HG03280 (cell line): ENCODE data around the gene TBC1D10A.

Experiments used
- ATAC-seq: cut with Tn5 transposase; IDR thresholded peaks from one replicate; pipeline ENCODE4 v1.9.1; 2021; ENCODE audit warnings: mild to moderate bottlenecking, moderate library complexity; ENCODE audit not compliant: unreplicated experiment

Gene TBC1D10A

DNA sequence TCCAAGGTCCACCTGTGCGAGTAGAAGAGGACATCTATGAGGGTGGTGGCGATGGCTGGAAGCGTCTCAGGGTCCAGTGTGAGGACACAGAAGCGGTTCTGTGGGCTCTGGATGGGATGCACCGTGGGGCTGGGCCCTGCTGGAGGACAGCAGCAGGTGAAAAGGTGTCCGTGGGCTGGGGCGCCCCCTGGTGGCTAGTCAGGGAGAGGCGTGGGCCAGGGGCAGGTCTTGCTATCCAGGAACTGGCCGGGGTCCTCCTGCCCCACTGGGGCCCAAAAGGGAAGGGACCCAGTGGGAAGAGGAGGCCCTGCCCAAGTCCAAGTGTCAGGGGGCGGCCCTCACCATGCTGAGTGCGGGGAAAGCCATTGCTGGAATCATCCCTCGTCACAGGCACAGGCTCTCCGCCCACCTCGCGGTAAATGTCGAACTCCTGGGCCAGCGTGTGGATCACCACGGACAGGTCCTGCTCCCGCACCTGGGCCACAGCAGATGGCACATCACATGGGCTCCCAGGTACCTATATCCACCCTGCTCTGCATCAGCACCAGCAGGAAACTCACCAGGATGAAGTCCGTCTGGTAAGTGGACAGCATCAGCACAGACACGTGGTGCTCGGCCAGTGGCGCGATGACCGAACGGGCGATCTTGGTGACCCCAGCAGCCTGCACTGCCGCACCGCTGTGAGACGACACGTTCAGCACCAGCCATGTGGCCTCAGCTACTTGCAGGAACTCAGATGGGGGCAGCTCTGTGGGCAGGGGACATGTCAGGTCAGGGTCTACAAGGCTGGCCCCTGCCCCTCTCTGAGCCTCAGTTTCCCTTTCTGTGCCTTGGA lies 39.7 kb downstream of the TBC1D10A start:
- no peak for ATAC-seq

DNA sequence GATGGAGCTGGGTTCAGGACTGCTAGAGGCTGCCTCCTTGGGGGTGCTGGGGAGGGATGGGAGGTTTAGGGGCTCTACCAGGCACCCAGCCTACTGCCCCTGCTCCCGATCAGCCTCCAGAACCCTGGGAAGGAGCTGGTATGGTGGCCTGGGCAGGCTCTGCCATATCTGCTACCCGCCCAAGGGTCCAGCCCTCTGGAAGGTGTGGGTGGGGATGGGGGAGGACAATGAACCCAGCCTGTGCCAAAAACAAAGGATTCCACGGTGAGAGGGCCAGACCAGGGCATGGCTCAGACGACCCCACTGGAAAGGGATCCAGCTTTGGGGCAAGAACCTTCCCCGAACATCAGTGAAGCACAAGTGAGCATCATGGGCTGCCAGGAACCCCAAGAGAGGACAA lies 40.4 kb downstream of the TBC1D10A start:
- no peak for ATAC-seq

DNA sequence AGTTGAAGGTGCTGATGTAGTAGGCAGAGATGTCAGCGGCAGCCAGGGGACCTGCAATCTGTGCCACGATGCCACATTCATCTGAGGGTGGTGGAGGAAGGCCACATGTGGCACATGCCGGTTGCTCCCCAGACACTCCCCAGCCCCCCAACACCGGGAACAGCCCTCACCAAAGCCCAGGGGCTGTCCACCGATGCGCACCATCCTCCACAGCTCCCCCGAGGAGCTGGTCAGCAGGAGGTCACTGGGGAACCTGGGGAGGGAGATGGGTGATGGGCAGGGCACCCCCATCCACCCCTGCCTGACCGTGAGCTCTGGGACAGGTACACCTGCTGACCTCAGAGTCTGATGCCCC lies 40.9 kb downstream of the TBC1D10A start:
- no peak for ATAC-seq

DNA sequence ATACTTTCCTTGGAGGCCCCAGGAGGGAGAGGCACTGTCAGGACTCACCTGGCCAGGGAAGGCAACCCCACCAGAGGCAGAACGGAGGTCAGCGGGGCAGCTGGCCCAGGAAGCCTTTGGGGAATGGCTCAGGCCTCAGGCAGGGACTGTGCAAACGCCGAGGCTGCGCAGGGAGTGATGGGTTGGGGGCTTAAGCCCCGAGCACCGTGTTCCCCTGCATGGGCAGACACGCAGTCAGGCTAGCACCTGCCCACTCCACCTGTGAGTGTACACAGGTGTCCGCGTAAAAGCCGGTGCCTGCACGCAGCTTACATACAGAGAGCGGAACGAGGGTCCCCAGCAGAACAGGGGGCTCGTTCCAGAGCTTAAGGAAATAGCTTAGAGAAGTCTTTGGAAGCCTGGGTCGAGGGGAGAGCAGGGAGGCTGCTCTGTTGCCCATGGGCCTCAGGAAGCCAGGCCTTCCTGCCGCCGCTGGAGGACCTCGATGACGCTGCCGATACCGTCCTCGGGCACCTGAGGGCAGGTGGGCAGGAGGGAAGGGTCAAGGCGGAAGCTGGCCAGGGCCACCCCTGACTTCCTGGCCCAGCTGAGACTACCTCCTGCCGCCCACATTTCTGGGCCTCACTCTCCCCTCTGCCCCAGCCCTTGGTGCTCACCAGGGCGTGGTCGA lies 41.4 kb downstream of the TBC1D10A start:
- ATAC-seq, result no peak

DNA sequence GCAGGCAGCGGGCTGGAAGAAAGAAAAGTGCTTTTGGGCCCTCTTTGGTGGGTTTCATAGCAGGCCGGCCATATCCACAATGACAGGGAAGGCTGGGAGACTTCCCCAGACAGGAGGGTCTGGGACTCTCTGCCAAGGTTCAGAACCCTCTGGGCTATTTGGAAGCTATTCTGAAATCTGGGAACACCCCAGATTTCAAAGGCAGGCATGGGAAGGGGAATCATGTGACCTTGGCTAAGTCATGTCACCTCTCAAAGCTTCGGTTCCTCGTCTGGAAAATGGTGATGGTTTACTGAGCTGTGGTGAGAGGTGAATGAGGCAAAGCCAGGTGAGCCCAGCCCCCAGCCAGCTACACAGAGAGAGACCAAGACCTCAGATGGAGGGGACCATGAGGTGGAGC lies 42.1 kb downstream of the TBC1D10A start:
- no peak for ATAC-seq

DNA sequence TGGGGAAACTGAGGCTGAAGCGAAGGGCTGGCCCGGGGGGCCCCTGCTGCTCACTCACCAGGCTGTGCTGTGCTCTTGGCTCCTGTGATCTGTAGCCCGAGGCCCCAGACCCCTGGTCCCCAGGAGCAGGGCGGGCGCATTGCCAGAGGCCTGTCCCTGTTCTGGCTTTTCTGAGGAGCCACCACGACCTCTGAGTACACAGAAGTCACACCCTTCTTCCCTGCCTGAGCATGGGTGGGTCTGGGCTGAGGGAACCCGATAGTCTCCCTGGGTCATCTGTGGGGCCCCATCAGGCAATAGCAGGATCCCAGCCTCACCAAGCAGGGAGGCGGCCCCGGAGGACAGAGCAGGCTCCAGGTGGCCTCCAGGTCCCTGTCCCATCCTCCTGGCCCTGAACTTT lies 42.6 kb downstream of the TBC1D10A start:
- ATAC-seq, result no peak

DNA sequence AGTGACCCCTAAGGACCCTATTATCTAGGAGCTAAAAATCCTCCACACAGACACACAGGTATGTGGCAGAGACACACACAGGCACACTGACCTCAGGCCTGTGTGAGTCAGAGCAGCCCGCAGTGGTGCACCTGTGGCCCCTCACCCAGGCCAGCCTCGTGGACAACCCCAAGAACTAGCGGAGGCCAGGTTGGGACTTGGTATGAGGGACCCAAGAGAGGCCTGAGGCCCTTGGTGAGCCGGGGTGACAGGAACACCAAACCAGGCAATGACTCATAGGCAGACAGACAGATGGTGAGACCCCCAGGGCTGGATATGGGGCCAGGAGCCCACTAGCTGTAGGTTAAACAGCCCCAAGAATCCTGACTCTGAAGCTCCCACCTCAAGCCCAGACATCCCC lies 43.4 kb downstream of the TBC1D10A start:
- no peak for ATAC-seq

DNA sequence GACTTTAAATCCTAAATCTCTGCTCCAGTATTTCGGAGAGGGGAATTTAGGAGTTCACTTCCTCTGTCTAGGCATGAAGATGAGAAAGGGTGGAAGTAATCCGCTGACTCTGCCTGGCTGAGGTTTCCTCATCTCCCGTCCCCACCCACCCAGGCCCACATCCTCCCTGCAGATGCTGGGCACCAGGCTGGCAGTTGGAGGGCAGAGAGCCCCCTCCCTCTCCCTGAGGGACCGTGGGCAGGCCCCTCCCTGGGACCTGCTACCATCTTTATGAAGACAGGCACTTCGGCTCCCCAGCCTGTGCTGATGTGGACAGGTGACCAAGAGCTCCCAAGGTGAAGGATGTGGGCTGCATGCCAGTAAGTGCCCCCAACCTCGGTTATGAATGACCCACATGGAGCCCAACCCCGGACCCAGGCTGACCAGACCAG lies 44.1 kb downstream of the TBC1D10A start:
- ATAC-seq, result no peak

DNA sequence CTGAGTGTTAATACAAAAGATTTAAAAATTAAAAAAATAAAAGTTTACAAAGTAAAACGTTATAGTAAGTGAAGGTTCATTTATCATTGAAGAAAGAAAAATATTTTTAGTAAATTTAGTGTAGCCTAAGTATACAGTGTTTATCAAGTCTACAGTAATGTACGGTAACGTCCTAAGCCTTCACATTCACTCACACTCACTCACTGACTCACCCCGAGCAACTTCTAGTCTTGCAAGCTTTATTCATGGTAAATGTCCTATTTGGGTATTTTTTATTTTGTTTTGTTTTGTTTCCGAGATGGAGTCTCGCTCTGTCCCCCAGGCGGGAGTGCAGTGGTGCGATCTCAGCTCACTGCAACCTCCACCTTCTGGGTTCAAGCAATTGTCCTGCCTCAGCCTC lies 46.2 kb downstream of the TBC1D10A start:
- ATAC-seq, result no peak

DNA sequence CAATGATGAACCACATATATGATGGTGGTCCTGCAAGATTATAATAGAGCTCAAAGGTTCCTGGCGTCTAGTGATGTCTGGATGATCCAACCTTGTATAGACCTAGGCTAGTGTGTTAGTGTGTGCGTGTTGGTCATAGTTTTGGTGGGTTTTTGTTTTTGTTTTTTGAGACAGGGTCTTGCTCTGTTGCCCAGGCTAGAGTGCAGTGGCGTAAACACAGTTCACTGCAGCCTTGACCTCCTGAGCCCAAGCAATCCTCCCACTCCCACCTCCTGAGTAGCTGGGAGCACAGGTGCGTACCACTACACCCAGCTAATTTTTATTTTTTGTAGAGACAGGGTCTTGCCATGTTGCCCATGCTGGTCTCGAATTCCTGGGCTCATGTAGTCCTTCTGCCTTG lies 46.8 kb downstream of the TBC1D10A start:
- ATAC-seq, result no peak

DNA sequence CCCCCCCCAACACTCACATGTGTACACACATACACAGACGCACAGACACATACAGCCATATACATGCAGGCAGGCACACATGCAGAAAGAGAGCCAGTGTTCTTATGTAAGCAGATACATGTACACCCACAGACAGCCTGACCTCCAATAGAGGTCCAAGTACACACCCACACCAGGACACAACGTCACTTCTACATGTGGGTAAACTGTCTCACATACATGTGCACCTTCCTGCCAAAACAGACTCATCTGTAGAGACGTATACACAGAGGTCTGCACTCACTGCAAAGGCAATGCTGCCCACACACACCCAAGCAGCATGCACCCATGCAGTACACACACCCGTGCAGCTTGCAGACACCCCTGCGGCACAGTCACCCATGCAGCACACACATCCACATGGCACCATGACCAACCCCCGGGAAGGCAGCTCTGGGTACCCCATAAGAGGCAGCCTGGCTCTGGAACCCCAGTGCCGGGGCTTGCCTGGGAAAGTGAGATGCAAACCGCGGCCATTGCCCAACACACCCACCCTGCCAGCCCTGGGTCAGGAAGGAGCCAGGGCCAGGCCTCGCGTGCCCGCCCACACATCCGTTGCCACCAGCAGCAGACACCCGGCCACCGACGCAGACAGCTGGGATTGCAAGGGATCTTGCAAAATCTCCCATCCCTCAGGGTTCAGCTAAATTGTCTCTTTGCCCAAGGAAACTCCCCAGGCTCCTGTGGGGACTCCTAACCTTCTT lies 47.5 kb downstream of the TBC1D10A start:
- ATAC-seq, result no peak

DNA sequence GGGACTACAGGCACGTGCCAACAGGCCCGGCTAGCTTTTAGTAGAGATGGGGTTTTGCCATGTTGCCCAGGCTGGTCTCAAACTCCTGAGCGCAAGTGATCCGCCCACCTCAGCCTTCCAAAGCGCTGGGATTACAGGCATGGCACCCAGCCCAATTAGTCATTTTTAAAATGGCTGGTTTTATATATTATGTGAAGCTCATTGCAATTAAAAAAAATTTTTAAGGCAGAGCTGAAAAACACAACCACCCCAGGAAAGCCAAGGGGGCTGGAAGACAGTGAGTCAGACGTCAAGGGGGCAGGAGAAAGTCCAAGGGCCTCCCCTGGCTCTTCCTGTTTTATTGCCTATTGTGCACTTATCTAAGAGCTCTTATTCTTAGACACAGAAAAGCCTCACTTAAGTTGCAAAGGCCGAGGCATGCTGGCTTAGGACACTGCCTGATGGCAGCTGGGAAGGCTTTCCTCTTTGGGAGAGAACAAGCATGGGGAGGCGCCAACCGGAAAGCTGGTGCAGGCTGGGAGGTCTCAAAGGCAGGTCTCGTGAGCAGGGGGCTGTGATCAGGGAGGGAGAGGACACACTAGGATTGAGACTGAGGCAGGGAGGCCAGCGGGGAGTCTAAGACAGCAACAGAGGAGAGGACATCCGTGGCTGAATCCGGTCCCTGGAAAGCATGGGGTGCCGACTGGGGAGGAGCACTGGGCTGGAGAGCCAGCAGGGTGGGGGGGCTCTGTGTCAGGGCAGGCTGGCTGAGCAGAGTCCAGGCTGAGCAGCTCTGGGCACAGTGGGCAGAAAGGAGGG lies 49.0 kb downstream of the TBC1D10A start:
- no peak for ATAC-seq

DNA sequence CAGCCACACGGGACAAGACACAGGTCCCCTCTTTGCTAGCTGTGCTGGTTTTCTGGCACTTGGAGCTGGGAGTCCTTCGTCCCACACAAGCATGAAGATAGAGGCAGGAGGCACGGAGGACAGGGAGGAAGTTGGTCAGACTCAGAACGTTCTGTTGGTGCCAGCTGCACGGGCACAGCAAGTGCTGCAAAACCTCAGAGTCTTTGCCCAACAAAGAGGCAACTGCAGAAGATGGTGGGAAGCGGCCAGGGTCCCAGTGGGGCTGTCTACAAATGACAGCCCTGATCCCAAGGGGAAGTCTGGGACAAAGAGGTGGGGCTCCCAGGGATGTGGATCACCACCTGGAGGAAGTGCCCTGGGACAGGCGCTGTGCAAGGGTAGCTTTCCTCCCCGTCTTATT lies 50.7 kb downstream of the TBC1D10A start:
- no peak for ATAC-seq

DNA sequence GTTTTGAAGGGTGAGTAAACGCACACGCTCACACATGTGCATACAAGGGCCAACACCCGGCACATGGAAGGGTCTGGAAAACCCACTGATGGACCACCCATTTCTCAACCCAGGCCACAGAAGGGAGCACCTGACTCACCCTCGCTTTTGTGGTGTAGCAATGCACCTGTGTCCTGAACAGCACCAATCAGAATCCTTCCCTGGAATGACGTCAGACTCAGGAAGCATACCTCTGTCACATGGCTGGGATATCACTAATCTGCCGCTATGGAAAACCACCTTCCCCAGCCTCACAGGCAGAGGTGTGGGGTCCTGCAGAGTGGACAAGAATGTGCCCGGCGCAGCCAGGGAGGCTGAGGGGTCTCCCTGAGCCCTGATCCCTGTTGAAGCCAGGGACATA lies 51.1 kb downstream of the TBC1D10A start:
- ATAC-seq, result no peak

DNA sequence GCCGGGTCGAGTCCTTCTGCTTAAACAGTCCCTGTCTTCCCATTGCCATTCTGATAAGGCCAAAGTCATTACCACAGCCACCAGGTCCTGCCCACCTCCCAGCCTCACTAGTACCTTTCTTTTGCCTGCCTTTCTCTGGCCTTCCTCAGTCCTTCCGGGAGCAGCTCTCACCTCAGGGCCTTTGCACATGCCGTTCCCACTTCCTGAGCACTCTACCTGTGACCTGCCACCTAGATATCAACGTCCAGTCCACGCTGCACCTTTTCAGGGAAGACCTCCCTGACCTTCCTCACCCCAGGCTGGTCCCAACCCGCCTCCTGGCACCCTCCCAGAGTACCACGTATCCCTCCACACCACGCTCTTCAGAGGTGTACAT lies 52.3 kb downstream of the TBC1D10A start:
- ATAC-seq, result no peak

DNA sequence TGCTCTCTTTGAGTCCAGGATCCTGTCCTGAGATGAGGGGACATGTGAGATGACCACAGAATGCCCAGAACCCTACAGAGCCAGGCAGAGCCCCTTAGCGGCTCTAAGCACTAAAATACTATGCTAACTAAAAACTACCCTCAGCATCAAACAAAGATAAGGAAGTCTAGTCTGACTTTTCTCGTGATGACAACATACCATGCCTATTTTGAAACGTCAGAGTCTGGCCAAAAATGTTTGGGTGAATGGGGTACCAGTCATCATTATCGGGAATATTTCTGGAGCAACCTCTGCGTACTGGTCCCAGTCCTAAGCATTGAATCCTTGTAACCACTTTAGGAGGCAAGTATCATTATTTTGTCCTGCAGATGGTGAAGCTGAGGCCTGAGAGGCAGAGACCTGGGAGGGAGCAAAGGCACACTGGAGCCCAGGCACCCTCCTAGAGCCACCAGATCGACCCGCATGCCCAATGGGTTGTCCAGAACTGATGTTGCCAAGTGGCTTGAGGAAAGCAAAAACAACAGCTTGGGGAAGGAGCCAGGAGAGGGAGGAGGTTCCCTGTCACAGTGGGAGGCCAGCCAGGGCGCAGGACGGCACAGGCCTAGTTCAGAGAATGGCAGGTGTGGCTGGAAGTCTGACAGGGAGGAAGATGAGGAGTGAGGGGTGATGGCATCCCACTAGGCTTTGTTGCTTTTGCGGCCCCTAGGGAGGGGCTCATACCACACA lies 52.9 kb downstream of the TBC1D10A start:
- ATAC-seq, result no peak

DNA sequence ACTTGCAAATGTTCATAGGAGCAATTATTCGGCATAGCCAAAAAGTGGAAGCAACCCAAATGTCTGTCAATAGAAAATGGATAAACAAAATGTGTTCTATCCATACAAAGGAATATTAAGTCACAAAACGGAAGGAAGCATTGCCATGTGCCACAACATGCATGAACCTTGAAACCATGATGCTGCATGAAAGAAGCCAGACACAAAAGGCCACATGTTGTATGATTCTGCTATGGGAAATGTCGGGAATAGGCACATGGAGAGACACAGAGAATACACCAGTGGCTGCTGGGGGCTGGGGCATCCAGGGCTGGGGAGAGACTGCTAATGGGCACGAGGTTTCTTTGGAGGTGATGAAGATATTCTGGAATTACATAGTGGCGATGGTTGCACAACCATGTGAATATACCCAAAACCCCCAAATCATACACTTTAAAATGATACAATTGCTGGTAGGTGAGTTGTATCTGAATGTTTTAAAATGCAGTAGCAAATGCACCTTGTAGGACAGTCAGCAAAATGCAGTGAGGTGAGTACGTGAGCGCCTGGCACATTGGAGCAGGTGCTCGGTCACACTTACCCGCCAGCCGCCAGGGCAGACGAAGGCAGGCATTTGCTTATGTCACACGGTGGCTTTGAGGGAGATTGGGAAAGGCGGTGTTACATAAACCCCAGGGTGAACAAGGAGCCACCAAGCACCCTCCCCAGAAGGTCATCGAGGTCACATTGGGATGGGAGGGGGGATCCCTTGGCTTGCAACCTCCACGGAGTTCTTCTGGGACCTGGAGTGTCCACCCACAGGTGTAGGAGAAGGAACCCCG lies 53.8 kb downstream of the TBC1D10A start:
- no peak for ATAC-seq

DNA sequence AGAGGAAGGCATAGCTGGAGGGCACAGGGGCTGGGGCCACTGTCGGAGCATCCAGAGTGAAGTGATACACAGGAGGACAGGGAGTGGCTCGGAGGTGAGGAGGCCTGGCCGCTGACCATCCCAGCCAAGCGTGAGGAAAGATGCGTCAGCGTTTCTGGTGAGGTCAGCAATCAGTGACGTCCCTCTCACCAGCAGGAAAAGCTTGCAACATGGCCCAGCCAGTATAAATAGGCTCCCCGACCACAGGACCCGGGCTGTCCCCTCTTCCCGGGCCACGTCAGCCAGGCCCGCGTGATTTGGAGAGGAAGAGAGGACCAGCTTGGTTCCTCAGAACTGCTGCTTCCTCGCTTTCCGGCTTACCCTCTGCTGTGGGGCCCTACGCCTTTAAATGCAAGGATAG lies 55.9 kb downstream of the TBC1D10A start:
- no peak for ATAC-seq

DNA sequence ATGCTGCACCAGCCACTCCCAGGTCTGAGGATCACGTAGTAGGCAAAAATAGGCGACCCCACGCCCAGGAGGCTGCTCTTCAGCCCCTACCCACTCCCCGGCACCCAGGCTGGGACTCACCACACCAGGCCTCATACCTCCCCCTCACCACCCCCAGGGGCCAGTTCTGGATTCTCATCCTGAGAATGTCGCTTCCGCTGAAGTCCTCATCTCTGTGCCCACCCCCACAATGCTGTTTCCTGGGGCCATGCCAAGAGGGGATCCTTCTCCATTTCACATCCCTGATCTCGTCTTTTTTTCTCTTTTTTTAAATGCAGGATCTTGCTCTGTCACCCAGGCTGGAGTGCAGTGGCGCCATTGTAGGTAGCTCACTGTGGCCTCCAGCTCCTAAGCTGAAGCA lies 58.4 kb downstream of the TBC1D10A start:
- ATAC-seq, result no peak
